DMS 273 (cell line): ENCODE data around the gene ZFC3H1.
A peak's percentile ranks its signal among the peaks of the same experiment; 100 is the strongest.

Source experiments
- DNase-seq: peaks from one replicate; lab custom pipeline; 2025; ENCODE audit not compliant: unreplicated experiment; lab: John Stamatoyannopoulos, UW

The ZFC3H1 gene

DNA sequence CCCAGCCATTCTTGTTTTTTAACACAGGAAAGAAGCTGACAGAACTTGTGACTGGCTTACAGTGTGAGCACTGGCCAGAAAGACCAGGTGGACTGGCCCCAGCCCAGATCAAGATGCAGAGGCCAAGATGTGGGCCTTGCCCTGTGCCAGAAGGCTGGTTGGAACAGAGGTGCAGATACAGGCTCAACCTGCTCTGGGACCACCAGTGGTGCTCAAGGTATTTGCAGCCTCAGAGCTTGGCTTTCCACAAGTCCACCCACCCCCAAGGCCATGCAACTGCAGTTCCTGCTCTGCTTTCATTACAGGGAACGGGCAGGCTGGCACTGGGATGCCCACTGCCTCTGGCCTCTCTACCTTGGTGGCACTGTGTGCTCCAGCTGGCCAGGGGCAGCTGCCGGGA lies 23.3 kb downstream of the ZFC3H1 start:
- no peak for DNase-seq

DNA sequence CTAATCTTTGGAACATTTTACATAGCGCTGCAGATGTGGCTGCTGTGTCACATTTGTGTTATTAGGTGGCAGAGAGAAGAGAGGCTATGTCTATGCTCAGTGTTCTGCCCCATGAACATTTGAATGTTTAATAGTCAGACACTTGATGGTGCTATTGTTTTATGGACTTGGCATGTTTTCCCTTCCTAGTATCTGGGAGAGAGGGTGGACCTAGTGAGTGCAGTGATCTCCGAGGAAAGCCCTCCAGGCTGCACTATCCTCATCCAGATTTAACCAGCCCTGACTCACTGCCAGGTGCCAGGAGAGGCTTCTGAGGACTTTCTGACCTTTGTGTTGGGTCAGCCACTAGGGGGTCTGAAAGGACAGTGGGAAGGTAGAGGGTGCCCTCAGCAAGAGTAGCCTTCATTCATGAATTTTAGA lies 24.3 kb downstream of the ZFC3H1 start:
- DNase-seq = peak; percentile 19

GRCh38 chr12:71638499-71638898 lies 25.1 kb downstream of the ZFC3H1 start:
- no peak for DNase-seq

GRCh38 chr12:71636704-71637115 lies 26.9 kb downstream of the ZFC3H1 start:
- DNase-seq = peak; percentile 80

GRCh38 chr12:71627438-71628002 lies 36.1 kb downstream of the ZFC3H1 start:
- no peak for DNase-seq

- no peak for DNase-seq
Measured at GRCh38 chr12:71626768-71627167, 36.9 kb downstream of the ZFC3H1 start.

- DNase-seq = no peak
Measured at GRCh38 chr12:71626098-71626497, 37.5 kb downstream of the ZFC3H1 start.

DNA sequence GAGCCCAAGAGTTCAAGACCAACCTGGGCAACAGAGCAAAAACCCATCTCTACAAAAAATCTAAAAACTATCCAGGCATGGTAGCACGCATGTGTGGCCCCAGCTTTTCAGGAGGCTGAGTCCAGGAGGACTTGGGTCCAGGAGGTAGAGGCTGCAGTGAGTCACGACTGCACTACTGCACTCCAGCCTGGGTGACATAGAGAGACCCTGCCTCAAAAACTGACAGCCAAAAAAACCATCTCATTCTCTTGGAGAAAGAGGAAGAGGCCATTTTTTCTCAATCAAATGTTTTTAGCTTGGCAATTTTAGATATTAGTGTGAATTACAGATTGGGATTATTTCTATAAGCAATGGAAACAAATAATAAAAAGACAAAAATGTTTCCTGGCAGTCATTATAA lies 38.2 kb downstream of the ZFC3H1 start:
- DNase-seq = no peak

DNA sequence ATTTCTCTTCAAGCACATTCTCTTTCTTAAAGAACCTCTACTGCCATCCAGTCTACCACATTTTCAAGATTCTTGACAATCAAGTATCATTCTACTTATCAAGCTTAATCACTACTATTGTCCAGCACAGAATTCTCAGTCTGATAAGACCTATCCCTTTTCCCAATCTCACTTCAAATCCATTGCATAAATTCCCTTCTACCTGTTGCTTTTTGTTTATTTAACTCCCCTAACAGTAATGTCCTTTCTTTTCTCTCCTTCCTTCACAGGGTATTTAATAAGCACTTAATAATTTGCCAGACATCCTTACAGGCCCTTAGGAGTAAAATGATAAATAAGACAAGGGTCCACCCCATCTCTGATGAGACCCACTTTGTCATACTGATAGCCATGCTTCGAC lies 41.7 kb downstream of the ZFC3H1 start:
- no peak for DNase-seq

GRCh38 chr12:71610031-71610795 lies 53.4 kb downstream of the ZFC3H1 start:
- no peak for DNase-seq

- no peak for DNase-seq
Measured at GRCh38 chr12:71607494-71608330, 55.9 kb downstream of the ZFC3H1 start.

DNA sequence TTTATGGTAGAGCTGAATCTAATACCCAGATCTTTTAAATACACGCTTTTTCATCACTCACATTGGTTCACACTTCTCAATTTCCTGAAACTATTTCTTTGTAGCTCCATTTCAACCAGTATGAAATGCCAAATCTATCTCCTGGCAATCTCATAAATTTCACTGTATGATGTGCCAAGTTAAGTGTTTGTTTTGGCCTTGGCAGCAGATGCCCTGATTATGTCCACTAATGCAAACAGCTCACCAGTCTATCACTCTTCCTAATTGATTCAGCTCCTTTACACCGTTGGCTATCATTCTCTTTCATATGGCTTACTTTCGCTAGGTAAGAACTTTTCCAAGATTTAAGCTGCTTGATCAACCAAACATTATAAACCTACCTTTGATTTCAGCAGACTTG lies 58.6 kb downstream of the ZFC3H1 start:
- DNase-seq = no peak

DNA sequence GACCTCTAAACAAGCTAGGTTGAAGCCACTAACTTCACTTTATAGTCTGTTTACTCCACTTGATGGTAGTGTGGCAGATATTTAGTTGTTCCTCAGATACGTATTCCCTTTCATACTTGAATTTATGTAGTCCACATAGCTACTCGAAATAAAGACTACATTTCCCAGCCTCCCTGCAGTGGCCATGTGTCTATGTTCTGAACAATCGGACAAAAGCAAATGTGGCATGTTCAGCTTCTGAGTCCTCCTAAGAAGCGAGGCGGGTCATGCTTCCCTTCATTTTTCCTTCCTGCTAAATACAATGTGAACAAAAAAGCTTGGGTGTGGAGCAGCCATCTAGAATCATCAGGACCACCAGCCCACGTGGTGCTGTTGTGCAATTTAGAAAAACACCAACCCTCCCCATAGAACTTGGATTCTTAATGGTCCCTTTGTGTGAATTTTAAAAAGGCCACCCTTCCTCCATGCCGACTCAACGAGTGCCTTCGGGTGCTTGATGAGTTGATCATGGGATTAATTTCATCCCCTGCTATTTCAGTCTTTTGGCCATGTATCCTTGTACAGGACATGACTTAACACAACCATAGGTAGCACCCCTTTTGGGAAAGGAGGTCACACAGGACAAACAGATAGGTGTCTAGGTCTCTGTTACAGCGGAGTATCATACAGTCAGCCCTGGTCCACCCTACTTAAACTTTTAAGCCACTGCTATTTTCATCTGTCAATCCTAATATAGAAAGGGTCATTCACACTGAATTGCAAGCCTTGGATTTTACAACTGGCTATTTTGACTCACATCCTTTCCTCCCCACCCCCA lies 60.7 kb downstream of the ZFC3H1 start:
- DNase-seq = no peak

DNA sequence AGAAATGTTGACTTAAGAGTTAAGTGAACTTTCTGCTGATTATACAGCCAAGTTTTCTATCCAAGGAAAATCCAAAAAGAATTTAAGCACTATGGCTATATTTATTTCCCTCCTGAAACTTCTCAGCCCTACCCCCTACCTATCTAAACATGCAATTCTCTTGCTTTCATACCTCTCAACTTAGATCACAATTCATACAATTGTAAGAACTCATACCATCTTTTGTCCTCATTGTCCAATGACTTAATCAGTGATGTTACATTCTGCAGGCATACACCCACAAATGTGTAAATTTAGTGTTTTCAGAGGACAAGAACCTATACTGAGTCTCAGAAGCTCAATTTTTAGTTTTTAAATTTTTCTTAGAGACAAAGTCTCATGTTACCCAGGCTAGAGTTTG lies 62.1 kb downstream of the ZFC3H1 start:
- no peak for DNase-seq

DNA sequence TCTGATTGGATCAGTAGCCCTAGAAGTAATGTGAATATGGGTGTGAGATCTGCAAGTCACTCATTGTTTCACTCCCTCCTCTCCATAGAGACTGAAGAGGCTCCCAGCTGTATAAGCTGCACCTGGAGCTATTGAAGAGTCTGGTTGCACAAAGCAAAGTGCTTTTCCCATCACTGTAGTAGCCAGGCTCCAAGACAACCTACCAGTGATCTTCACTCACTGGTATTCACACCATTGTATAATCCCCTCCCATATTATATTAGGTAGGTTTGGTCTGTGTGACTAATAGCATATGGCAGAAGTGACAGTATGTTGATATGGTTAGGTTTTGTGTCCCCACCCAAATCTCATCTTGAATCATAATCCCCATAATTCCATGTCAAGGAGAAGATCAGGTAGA lies 64.4 kb downstream of the ZFC3H1 start:
- DNase-seq = no peak

GRCh38 chr12:71594214-71594948 lies 69.3 kb downstream of the ZFC3H1 start:
- peak; percentile 18 for DNase-seq

DNA sequence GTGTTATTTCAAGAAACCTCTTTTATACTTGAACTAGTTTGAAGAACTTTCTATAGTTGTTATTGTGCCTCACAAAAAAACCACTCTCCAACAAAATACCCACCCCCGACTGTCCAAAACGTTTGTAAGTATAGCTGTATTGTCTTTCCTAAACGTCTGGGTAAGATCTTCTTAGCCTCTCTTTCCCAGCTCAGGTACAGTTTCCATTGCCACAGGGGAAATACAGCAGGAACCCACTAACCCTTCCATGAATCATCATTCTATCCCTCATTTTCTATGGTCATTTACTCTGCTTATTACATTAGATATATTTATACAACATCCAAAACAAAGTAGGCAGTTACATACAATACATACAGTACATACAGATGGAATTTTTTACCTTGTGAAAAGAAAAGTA lies 70.8 kb downstream of the ZFC3H1 start:
- DNase-seq = no peak

GRCh38 chr12:71591601-71592000 lies 72.0 kb downstream of the ZFC3H1 start:
- DNase-seq = no peak

- no peak for DNase-seq
Measured at GRCh38 chr12:71589478-71589881, 74.2 kb downstream of the ZFC3H1 start.

DNA sequence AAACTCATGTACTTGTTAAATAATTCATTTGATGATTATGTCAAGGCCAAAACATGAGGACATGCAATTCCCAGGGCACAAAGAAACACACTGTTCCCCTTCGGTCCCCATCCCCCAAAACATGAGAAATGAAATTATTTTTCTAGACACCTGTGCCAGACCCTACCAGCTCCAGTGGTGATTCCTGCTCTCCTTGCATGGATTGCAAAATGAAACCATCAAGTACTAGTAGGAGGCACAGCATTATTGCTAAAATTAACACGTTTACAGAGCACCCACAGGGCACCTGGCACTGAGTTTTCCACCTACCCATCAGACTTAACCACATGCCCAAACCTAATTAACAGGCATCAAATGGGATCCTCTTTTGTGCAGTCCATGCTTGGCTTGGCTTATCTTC lies 76.6 kb downstream of the ZFC3H1 start:
- DNase-seq = no peak
